Suprapubic skin (tissue), 4 donors: ENCODE data around the gene TAS2R20.

Source experiments
- EP300 ChIP-seq: sonication (generic); formaldehyde crosslinking; IDR thresholded peaks from one replicate; pipeline ENCODE4 v1.6.1; 2017; ENCODE audit warnings: antibody characterized with exemption
- POLR2A ChIP-seq, 2 donors: fragments of 450-650 bp; IDR thresholded peaks; one replicate each; pipeline ENCODE4 v1.6.1; 2017; ENCODE audit warnings: antibody characterized with exemption in 2 of 2, mild to moderate bottlenecking in 2 of 2, moderate library complexity in 2 of 2
- POLR2AphosphoS5 ChIP-seq, 3 donors: sonication (generic); formaldehyde crosslinking; IDR thresholded peaks; one replicate each; pipeline ENCODE4 v1.6.1; 2017; ENCODE audit warnings: antibody characterized with exemption in 3 of 3
- TF ChIP-seq, protein P1 (sequence below), 2 donors: fragments of 200-600 bp in 1 of 2; fragments of 450-650 bp in 1 of 2; sonication (generic) in 1 of 2; IDR thresholded peaks; one replicate each; pipeline ENCODE4 v1.5.1; 2016 to 2019; ENCODE audit warnings: antibody characterized with exemption in 2 of 2, mild to moderate bottlenecking in 1 of 2, moderate library complexity in 1 of 2

DNA sequence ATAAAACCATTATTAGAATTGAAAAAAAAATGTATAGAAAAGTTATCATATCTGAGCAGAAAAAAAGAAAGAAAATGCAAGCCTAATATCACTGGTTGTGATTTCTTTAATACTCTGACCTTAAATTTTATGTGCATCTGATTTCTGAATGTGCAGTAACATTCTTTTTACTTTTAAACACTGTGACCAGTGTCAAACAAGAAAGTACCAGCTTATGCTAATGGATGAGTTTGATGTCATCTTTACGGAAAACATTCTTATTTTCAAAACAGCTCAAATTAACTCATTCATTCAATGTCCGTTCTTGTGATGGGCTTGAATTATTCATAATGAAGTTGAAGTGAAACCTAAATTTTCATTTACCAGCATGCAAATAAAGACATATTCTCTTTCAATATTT lies 11.3 kb downstream of the TAS2R20 start, which contains the start of gene TAS2R50:
- TF ChIP-seq, protein P1, sequence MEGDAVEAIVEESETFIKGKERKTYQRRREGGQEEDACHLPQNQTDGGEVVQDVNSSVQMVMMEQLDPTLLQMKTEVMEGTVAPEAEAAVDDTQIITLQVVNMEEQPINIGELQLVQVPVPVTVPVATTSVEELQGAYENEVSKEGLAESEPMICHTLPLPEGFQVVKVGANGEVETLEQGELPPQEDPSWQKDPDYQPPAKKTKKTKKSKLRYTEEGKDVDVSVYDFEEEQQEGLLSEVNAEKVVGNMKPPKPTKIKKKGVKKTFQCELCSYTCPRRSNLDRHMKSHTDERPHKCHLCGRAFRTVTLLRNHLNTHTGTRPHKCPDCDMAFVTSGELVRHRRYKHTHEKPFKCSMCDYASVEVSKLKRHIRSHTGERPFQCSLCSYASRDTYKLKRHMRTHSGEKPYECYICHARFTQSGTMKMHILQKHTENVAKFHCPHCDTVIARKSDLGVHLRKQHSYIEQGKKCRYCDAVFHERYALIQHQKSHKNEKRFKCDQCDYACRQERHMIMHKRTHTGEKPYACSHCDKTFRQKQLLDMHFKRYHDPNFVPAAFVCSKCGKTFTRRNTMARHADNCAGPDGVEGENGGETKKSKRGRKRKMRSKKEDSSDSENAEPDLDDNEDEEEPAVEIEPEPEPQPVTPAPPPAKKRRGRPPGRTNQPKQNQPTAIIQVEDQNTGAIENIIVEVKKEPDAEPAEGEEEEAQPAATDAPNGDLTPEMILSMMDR (IDR thresholded peaks at IDR 0.05): no peak
- TF ChIP-seq EP300 (no peak), POLR2AphosphoS5 (IDR thresholded peaks at IDR 0.05) (no peak), POLR2A (IDR thresholded peaks at IDR 0.05) (no peak)
